CD4-positive, alpha-beta T cell treated with Interleukin-15 for 4 hours (primary cell): Measurements from ENCODE around the gene JPH4.

Experiments
- DNase-seq: peaks from one replicate; pipeline ENCODE4 v3.0.0-alpha.2; 2020; ENCODE audit warnings: low spot score

Gene JPH4

GRCh38 chr14:23563473-23564180 is 15.0 kb downstream of the JPH4 start:
- DNase-seq = no peak

- DNase-seq = peak; percentile 67
These were observed 15.6 kb downstream of the JPH4 start for GRCh38 chr14:23562822-23563472.

DNA sequence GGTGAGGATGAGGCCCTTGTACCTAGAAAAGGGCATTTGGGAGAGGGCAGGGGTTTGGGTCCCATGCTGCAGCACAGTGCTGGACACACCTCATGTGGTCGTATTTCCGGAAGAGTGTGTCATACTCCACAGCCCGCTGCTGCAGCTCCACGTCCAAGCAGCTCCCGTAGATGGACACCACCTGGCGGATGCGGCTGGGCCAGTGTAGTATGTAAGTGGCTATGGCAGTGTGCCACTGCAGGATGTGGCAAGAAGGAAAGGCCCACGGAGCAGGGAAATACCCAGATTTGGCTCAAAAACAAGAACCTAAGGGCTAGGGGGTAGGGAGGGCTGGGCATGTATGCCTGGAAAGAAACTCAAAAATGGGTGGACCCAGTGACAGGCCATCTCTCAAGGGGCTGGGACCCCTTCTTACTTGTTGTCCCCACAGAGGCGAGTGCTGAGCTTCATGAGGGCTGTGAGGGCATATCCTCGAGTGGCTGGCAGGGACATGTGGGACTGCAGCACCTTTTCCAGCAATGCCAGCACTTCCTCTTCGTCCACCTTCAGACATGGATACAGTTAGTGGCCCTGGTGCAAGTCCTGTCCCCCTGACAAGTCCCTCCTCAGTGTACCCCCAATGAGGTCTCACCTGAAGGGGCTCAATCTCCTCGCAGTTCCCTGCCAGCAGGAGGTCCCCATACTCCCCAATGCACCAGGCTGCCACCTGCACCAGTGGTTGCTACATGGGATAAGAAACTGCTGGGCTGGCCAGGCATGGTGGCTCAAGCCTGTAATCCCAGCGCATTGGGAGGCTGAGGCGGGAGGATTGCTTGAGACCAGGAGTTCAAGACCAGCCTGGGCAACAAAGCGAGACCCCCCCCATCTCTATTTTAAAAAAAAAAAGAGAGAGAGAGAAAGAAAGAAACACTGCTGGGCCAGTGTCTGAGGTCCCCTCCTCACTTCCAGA is 16.4 kb downstream of the JPH4 start:
- DNase-seq = no peak

DNA sequence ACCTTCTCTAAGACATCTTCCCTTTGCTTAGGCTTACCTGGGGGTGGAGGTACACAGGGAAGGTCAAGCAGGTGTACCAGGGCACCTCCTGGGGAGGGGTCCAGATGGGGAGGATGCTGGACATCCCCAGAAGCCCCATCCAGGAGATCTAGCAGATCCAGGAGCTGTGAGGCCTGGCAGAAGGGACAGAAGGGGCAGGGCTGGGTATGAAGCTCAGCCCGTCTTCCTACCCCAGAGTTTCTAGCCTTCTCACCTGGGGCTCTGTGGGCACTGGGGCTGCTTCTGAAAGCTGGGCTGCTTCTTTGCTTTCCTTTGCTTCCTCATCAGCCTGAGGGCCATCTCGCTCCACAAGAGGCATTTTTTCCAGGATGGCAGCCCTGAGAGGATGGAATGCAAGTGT is 17.3 kb downstream of the JPH4 start:
- DNase-seq = no peak

DNA sequence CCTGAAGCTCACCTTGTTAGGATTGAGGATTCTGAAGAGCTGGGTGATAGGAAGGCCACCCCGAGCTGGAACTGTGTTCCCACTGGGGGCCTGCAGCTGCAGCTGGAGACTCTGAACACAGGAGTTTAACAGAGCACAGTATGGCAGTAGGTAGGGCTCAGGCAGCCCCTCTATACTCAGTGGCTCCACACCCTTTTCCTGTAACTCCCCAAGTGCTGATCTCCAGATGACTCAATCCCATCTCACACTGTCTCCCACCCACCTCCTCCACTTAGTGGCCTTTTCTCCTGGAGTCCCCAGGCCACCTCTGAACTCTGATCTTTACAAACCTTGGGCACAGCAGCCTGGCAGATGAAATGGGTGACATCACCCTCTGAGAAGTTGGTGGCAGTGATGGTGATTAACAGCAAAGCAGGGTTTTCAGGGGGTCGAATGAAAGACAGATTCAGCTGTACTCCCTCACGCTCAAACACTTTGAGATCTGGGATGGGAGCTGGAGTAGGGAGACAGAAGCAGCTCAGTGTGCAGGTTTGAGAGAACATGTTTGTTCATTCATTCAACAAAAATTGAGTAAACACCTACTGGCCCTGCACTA is 18.6 kb downstream of the JPH4 start:
- DNase-seq = no peak

DNA sequence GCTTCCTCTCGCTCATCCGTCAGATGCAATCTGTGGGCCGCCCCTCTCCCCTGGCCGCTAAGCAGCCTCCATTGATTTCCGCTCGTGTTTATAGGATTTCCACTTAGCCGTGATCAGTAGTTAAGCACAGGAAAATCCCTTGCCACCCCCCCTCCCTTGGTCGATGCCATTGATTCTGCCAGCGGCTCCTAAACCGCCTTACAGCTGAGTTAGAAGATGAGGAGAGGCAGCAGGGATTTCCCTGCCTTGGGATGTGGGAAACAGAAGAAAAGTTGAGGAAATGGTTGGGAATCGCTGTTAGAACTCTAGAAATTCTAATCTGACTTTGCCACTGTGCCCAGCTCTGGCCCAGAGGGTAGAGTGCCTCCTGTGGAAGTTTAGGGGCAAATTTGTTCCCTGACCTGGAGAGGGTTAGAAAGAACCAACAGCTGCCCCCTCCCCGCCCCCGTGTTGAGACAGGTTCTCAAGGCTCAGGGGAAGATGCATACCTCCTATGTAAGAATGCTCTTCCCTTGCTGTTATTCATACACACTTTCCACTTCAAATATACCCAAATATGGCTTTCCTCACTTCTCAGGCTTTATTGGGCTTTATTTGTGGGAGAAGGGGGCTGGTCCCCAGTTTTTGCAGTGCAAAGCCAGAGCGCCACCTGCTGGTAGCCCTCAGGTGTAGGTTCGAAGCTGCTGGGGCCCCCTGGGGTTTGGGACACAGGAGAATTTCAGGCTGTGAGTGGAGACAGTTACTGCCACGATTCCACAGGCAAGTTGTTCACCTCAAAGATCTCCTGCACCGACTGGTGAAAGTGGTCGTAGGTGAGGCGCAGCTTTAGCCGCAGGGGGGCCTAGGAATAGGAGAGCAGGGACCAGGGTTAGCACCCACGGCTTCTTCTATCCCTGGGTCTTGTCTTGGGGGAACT is 19.3 kb downstream of the JPH4 start:
- peak; percentile 61 for DNase-seq

DNA sequence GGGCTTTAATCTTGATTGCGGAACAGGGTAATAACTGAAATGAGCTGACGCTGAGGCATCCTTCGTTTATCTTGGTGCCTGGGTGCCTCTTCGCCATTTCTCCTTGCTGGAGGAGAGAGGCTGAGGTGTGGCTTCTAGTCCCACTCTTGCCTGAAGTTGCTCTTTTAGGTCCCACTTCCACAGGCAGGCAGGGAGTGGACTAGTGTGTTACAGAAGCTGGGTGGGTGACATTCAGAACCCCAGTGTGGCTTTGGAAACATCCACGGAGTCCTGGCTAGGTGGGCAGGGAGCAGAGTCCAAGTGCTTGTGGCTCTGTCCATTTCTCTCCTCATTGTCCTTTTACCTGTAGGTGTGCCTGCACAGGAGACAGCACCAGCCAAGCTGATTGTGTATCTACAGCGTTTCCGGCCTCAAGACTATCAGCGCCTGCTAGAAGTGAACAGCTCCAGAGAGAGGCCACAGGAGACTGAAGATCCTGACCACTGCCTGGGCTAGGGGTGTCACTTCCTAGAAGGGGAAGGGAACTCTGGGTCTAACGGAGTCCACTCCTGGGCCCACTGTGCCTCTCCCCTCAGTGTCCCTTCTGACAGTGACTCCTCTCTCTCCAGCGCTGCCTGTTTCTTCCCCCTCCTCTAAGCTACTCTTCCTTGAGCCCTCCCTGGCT is 20.1 kb downstream of the JPH4 start:
- no peak for DNase-seq

DNA sequence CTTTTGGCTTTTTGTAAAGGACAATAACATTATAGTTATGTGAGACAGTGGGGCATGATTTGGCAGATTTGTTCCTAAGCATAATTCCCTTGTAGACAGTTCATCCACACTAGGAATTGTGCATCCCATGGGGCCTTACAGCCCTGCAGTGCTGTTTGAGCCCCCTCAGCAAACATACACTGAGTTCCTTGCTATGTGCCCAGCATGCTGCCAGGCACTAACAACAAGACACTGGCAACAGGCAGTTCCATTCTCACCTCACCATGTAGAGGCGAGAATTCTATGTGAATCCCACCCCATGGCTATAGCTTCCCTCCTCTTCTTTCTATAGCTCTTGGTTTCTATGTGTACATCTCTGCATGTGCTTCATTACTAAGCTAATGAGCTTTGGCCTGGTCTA is 20.6 kb downstream of the JPH4 start:
- no peak for DNase-seq

DNA sequence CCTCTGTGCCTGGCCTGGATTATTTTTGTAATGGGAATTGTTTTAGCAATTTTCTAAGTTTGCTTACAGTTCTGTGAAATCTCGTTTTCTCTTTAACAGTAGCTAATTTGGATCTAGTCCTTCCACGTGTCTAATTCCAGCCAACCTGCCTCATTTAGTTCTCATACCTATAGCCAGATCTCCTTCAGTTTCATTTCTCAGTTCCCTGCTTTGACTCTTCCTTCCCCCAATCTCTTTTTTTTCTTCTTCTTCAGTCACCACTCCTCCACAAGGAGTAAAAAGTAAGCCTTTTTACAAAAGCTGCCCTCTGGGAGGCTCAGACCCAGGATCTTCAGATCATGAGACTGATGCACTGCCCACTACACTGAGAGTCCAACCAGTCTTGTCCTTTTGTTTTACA is 21.1 kb downstream of the JPH4 start:
- no peak for DNase-seq

GRCh38 chr14:23556700-23557440 is 21.7 kb downstream of the JPH4 start:
- DNase-seq = no peak

GRCh38 chr14:23555882-23556699 is 22.5 kb downstream of the JPH4 start, which contains the start of gene THTPA:
TSS of gene THTPA (plus strand) at chr14:23556271. CDS start at chr14:23556758, 487 bp downstream.
- DNase-seq = peak; percentile 93

- DNase-seq = no peak
These were observed 23.1 kb downstream of the JPH4 start for GRCh38 chr14:23555533-23555881.

DNA sequence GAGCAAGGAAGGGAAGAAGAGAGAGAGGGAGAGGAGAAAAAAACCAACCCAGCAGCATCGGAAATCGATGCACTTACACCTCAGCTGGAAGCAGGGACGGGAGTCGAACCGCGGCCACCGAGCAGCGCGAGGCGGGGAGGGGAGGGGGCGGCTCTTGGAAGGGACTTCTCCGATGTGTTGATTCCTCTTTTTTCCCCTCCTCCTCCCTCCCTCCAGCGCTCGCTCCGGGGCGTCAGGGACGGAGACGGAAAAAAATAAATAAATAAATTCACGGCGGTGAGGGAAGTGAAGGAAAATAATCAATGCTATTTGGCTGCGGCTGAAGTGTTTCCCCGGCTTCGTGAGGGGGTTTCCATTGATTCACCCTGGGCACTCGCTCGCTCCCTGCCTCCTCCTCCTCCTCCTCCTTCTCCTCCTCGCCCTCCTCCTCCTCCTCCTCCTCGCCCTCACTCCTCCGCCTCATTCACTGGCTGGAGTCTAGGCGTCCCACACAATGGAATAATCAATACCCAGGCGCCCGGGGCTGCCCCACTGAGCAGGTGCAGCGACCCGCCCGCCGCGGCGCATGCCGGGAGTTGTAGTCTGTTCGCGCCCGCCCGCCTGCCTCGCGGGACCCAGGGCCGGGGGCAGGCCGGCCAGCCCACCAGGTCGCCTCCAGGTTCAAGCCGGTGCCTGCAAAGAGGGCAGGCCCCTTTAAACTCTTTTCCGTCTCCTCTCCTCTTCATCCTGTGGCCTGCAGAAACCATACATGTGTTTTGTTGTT is 27.1 kb downstream of the JPH4 start, which contains the start of gene ZFHX2:
ZFHX2 (minus strand) TSS at position 500 of the 763 bp plus-strand sequence. CDS start 16,440 bp downstream, outside the sequence.
- peak; percentile 76 for DNase-seq

- no peak for DNase-seq
These were observed 27.8 kb downstream of the JPH4 start for GRCh38 chr14:23550812-23551265.

DNA sequence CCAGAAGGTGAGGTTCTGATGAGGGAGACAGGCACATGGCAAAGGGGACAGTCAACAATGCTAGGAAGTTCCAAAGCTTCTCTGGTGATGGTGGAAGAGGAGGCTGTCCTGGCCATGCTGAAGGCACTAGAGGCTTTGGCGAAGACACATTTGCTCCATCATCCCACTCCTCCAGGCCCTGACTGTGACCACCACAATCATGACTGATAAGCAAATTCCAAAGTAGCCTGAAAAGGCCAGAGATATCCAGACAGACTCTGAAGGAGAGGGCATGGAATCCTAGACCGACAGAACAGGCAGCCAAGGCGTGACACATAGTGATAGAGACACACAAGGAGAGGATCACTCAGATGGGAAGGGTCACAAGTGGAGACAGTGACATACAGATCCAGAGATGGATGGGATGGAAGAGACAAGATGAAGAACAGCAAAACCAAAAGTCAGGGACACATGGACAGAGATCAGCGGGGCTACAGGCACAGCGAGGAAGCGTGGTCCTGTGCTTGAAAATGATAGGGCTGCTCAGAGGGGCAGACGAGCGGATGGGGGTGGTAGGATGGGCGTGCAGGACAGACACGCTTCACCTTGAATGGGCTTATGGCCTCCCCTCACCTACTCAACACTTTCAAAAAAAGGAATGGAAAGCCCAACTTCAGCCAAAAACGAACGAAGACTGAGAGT is 28.3 kb downstream of the JPH4 start:
- no peak for DNase-seq

- DNase-seq = no peak
These were observed 30.0 kb downstream of the JPH4 start for GRCh38 chr14:23548351-23549318.
